Gastroesophageal sphincter (tissue), 3 donors: Measurements from ENCODE around the gene APOLD1.

Experiments used
- CTCF ChIP-seq, 4 experiments: fragments of 200-600 bp in 2 of 4; fragments of 450-650 bp in 2 of 4; sonication (generic) in 1 of 4; IDR thresholded peaks; one replicate each; pipeline ENCODE4 v1.5.1; 2017 to 2019; ENCODE audit warnings: antibody characterized with exemption in 4 of 4, mild to moderate bottlenecking in 2 of 4, moderate library complexity in 2 of 4
- EP300 ChIP-seq: sonication (generic); formaldehyde crosslinking; IDR thresholded peaks from one replicate; pipeline ENCODE4 v1.6.1; 2017; ENCODE audit warnings: antibody characterized with exemption, mild to moderate bottlenecking
- POLR2A ChIP-seq, 2 donors: fragments of 450-650 bp; IDR thresholded peaks; one replicate each; pipeline ENCODE4 v1.6.1; 2017; ENCODE audit warnings: antibody characterized with exemption in 2 of 2, mild to moderate bottlenecking in 2 of 2, moderate library complexity in 1 of 2
- POLR2AphosphoS5 ChIP-seq: sonication (generic); formaldehyde crosslinking; IDR thresholded peaks from one replicate; pipeline ENCODE4 v1.6.1; 2017; ENCODE audit warnings: antibody characterized with exemption

- no peak for TF ChIP-seq POLR2AphosphoS5
- no peak for TF ChIP-seq CTCF (IDR thresholded peaks at IDR 0.05)
- TF ChIP-seq POLR2A (IDR thresholded peaks at IDR 0.05) = no peak
- TF ChIP-seq EP300 = no peak
These were observed 2.7 kb downstream of the APOLD1 start for GRCh38 chr12:12788131-12788530.
